CD4-positive, alpha-beta T cell (primary cell): ENCODE results near the gene MYBL2. TPM values are rescaled to one million over a fixed set of nuclear protein-coding genes. Genes with fewer than 3 reads are reported as not detected.

Experiments
- ATAC-seq: fragments of 200-7000 bp; cut with Tn5 transposase; one replicate; pipeline ENCODE4 v1.10.0; 2022; ENCODE audit warnings: mild to moderate bottlenecking; ENCODE audit not compliant: poor library complexity
- CTCF ChIA-PET: fragments of 350-600 bp; sonication (Branson Sonifier 250); formaldehyde crosslinking; loops from one replicate; lab custom pipeline; 2021; ENCODE audit warnings: antibody characterized with exemption, inconsistent platforms; lab: Charles Lee
- POLR2A ChIA-PET: fragments of 350-600 bp; sonication (Branson Sonifier 250); formaldehyde crosslinking; loops from one replicate; lab custom pipeline; 2021; ENCODE audit warnings: antibody characterized with exemption, inconsistent platforms; lab: Charles Lee
- DNase-seq, 14 experiments: peaks; one replicate each; pipeline ENCODE4 v3.0.0-alpha.2; 2013 to 2020; ENCODE audit warnings: mixed read lengths in 2 of 14
- H3K27ac ChIP-seq, 2 donors: one replicate each; pipeline versions ENCODE4 v1.5.1 to v1.7.0; 2013; ENCODE audit warnings: low read length in 2 of 2, low read depth in 1 of 2, mild to moderate bottlenecking in 1 of 2
- H3K27me3 ChIP-seq, 2 experiments: 1 replicate in 1 of 2; 2 replicates in 1 of 2; pipeline versions ENCODE4 v1.6.1 to v1.7.0; 2013; ENCODE audit warnings: low read length in 2 of 2, control low read depth in 1 of 2, mild to moderate bottlenecking in 1 of 2, moderate library complexity in 1 of 2; ENCODE audit not compliant: insufficient read depth in 2 of 2, control insufficient read depth in 1 of 2
- H3K36me3 ChIP-seq: one replicate; pipeline ENCODE4 v1.6.1; 2013; ENCODE audit warnings: low read length, control low read depth; ENCODE audit not compliant: insufficient read depth
- H3K4me1 ChIP-seq: one replicate; pipeline ENCODE4 v1.6.1; 2013; ENCODE audit warnings: low read length, control low read depth; ENCODE audit not compliant: insufficient read depth
- H3K4me3 ChIP-seq: one replicate; pipeline ENCODE4 v1.5.1; 2013; ENCODE audit warnings: mild to moderate bottlenecking, low read length, moderate library complexity
- H3K9me3 ChIP-seq, 2 experiments: 1 replicate in 1 of 2; 2 replicates in 1 of 2; pipeline versions ENCODE4 v1.6.1 to v1.7.0; 2013; ENCODE audit warnings: low read length in 2 of 2, mild to moderate bottlenecking in 2 of 2, control low read depth in 1 of 2, moderate library complexity in 1 of 2; ENCODE audit not compliant: control insufficient read depth in 1 of 2, insufficient read depth in 1 of 2
- H3K27ac Mint-ChIP-seq: one replicate; pipeline ENCODE4 v1.8.0; 2020; ENCODE audit warnings: mixed read lengths
- H3K27me3 Mint-ChIP-seq: one replicate; pipeline ENCODE4 v1.8.0; 2021; ENCODE audit warnings: mixed read lengths
- H3K36me3 Mint-ChIP-seq: one replicate; pipeline ENCODE4 v1.8.0; 2021; ENCODE audit warnings: low read depth, mixed read lengths
- H3K4me1 Mint-ChIP-seq: one replicate; pipeline ENCODE4 v1.8.0; 2021; ENCODE audit warnings: low read depth, mixed read lengths
- H3K4me3 Mint-ChIP-seq: one replicate; pipeline ENCODE4 v1.8.0; 2020; ENCODE audit warnings: mild to moderate bottlenecking, mixed read lengths
- H3K9me3 Mint-ChIP-seq: one replicate; pipeline ENCODE4 v1.8.0; 2020; ENCODE audit warnings: mixed read lengths
- intact Hi-C, 2 experiments: fragments of 100-400 bp; cut with DNase I in 1 of 2; cut with micrococcal nuclease in 1 of 2; formaldehyde crosslinking; loops; one replicate each; pipeline versions ENCODE4 v1.15.1 to v1.9.0; 2023 to 2025; cut with DNase I, micrococcal nuclease
- total RNA-seq, 174 experiments: library from RNA in 2 of 174; stranded (reverse) in 2 of 174; gene quantifications; one replicate each; pipeline ENCODE4 v1.2.3 and lab custom pipeline; 2021 to 2026
- TF ChIP-seq, protein P1 (sequence below): fragments of 200-600 bp; IDR thresholded peaks from one replicate; pipeline ENCODE4 v1.8.0; 2022; ENCODE audit warnings: antibody characterized with exemption, mild to moderate bottlenecking

MYBL2 gene
- total RNA-seq, 2 experiments from 2014 or later, result 0.56 to 0.69 TPM

DNA sequence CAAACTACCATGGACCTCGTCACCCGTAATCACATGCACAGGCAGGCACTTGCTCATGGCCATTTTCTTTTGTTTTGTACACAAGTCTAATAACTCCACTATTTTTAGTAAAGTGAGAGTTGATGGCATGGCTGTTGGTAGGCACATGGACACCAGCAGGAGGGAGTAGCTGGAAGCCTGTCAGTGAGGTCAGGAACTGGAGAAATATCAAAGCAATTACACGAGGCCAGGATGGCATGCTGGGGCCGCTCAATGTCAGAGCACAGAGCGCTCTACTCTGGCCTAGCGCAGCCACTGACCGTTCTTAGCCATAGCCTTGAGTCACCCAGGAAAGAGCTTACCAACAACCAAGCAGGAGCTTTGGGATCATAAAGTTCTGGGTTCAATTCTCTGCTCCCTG is 96.0 kb downstream of the MYBL2 start:
- Mint-ChIP-seq H3K36me3 (no peaks in the 10 kb centered on the region), H3K27me3 (peaks cover 4% of the 10 kb centered on the region), H3K27ac (no peak overlapping the region), H3K4me1 (no peaks in the 10 kb centered on the region), H3K9me3 (no peaks in the 10 kb centered on the region), H3K4me3 (no peak overlapping the region)
- H3K36me3 ChIP-seq, result no peaks in the 10 kb centered on the region
- no peak overlapping the region for H3K27ac ChIP-seq
- no peaks in the 10 kb centered on the region for H3K9me3 ChIP-seq
- intact Hi-C loops, result no loop called here
- H3K4me3 ChIP-seq, result no peak overlapping the region
- H3K4me1 ChIP-seq, result no peaks in the 10 kb centered on the region
- no peak for ATAC-seq
- DNase-seq, result no peak
- CTCF ChIA-PET, result no interaction called here
- no peaks in the 10 kb centered on the region for H3K27me3 ChIP-seq
- POLR2A ChIA-PET, result no interaction called here
- TF ChIP-seq, protein P1, sequence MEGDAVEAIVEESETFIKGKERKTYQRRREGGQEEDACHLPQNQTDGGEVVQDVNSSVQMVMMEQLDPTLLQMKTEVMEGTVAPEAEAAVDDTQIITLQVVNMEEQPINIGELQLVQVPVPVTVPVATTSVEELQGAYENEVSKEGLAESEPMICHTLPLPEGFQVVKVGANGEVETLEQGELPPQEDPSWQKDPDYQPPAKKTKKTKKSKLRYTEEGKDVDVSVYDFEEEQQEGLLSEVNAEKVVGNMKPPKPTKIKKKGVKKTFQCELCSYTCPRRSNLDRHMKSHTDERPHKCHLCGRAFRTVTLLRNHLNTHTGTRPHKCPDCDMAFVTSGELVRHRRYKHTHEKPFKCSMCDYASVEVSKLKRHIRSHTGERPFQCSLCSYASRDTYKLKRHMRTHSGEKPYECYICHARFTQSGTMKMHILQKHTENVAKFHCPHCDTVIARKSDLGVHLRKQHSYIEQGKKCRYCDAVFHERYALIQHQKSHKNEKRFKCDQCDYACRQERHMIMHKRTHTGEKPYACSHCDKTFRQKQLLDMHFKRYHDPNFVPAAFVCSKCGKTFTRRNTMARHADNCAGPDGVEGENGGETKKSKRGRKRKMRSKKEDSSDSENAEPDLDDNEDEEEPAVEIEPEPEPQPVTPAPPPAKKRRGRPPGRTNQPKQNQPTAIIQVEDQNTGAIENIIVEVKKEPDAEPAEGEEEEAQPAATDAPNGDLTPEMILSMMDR, result no peak

DNA sequence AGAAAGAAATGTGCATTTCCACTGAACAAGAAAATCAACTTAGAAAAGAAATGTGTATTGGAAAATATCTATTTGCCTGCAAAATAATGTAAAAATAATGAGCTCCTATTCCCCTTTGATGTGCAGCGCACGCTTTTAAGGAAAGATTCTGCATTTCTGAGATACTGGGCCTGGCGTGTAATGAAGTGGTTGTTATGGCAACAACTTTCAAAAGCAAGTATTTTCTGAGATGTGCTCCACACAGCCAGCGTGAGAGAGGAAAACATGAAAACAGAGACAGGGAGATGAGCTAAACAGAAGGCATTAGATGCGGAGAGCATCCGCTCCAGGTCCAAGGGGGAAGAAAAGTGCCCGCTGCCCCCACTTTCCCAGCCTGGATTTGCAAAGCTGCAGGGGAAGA is 99.0 kb downstream of the MYBL2 start:
- no peaks in the 10 kb centered on the region for H3K4me1 ChIP-seq
- peaks cover 12% of the 10 kb centered on the region for H3K27me3 Mint-ChIP-seq
- no peaks in the 10 kb centered on the region for H3K4me1 Mint-ChIP-seq
- H3K27ac ChIP-seq, result no peak overlapping the region
- DNase-seq (no peak), ATAC-seq (no peak)
- no peaks in the 10 kb centered on the region for H3K9me3 ChIP-seq
- no peaks in the 10 kb centered on the region for H3K27me3 ChIP-seq
- no peak overlapping the region for H3K4me3 ChIP-seq
- H3K27ac Mint-ChIP-seq, result no peak overlapping the region
- no peaks in the 10 kb centered on the region for H3K9me3 Mint-ChIP-seq
- ChIA-PET POLR2A (no interaction called here), CTCF (no interaction called here)
- no peaks in the 10 kb centered on the region for H3K36me3 ChIP-seq
- TF ChIP-seq, protein P1, result no peak
- H3K36me3 Mint-ChIP-seq, result no peaks in the 10 kb centered on the region
- intact Hi-C loops, result no loop called here
- no peak overlapping the region for H3K4me3 Mint-ChIP-seq

Other genes with a start within 250 kb of the MYBL2 start
- gene SRSF6, start 209.2 kb upstream of the MYBL2 start, total RNA-seq, result 100 to 1,000 TPM; 312 to 313 TPM
- 10 to 100 TPM; 10.2 to 10.5 TPM for gene L3MBTL1, start 159.4 kb upstream of the MYBL2 start, total RNA-seq
- gene SGK2, start 108.1 kb upstream of the MYBL2 start, total RNA-seq, result under 1 TPM; 0.38 to 0.64 TPM
- 10 to 100 TPM; 13.7 to 15.5 TPM for gene IFT52, start 76.2 kb upstream of the MYBL2 start, total RNA-seq
- gene GTSF1L, start 59.9 kb downstream of the MYBL2 start, total RNA-seq, result not detected
- 1 to 10 TPM; 3.3 to 3.9 TPM for gene TOX2, start 247.7 kb downstream of the MYBL2 start, total RNA-seq